H9 (cell line): ENCODE results near the gene MEIS2. TPM values are rescaled to one million over a fixed set of nuclear protein-coding genes. Genes with fewer than 3 reads are reported as not detected.

ENCODE experiments used
- DNase-seq: peaks from one replicate; pipeline ENCODE4 v3.0.0-alpha.2; 2017
- H2AFZ ChIP-seq: one replicate; pipeline ENCODE4 v1.6.1; 2013; ENCODE audit warnings: mild to moderate bottlenecking, low read length, control low read depth, moderate library complexity
- H2AK5ac ChIP-seq: 2 replicates; pipeline ENCODE4 v1.6.1; 2013; ENCODE audit warnings: low read length, control low read depth, mixed read lengths; ENCODE audit not compliant: insufficient read length
- H2BK120ac ChIP-seq: one replicate; pipeline ENCODE4 v1.6.1; 2013; ENCODE audit warnings: low read depth, mild to moderate bottlenecking, low read length, control low read depth, inconsistent platforms; ENCODE audit not compliant: poor library complexity, severe bottlenecking
- H2BK12ac ChIP-seq: 2 replicates; pipeline ENCODE4 v1.6.1; 2013; ENCODE audit warnings: low read length, control low read depth, mixed read lengths, low read depth; ENCODE audit not compliant: insufficient read length
- H2BK15ac ChIP-seq: 2 replicates; pipeline ENCODE4 v1.6.1; 2013; ENCODE audit warnings: low read depth, low read length, control low read depth
- H2BK20ac ChIP-seq: one replicate; pipeline ENCODE4 v1.6.1; 2013; ENCODE audit warnings: low read depth, mild to moderate bottlenecking, low read length, control low read depth, inconsistent platforms; ENCODE audit not compliant: poor library complexity, severe bottlenecking
- H2BK5ac ChIP-seq: 2 replicates; pipeline ENCODE4 v1.6.1; 2013; ENCODE audit warnings: low read length, control low read depth, mixed read lengths; ENCODE audit not compliant: insufficient read length
- H3K14ac ChIP-seq: 2 replicates; pipeline ENCODE4 v1.6.1; 2013; ENCODE audit warnings: low read length, control low read depth; ENCODE audit not compliant: insufficient read depth
- H3K18ac ChIP-seq: 2 replicates; pipeline ENCODE4 v1.6.1; 2013; ENCODE audit warnings: low read depth, mild to moderate bottlenecking, mixed read lengths, low read length, control low read depth; ENCODE audit not compliant: insufficient read length
- H3K23ac ChIP-seq: 2 replicates; pipeline ENCODE4 v1.6.1; 2013; ENCODE audit warnings: low read length, control low read depth, mixed read lengths, low read depth; ENCODE audit not compliant: insufficient read length
- H3K23me2 ChIP-seq: 2 replicates; pipeline ENCODE4 v1.6.1; 2013; ENCODE audit warnings: low read depth, mild to moderate bottlenecking, mixed read lengths, low read length, control low read depth; ENCODE audit not compliant: insufficient read length, poor library complexity, severe bottlenecking
- H3K27ac ChIP-seq: 2 replicates; pipeline ENCODE4 v1.5.1; 2013; ENCODE audit warnings: low read length, control low read depth, mixed read lengths, low read depth; ENCODE audit not compliant: insufficient read length
- H3K27me3 ChIP-seq: 2 replicates; pipeline ENCODE4 v1.6.1; 2013; ENCODE audit warnings: low read length, control low read depth, inconsistent platforms; ENCODE audit not compliant: insufficient read depth
- H3K4ac ChIP-seq: 2 replicates; pipeline ENCODE4 v1.6.1; 2013; ENCODE audit warnings: low read depth, mild to moderate bottlenecking, control low read depth, inconsistent platforms, low read length, moderate library complexity
- H3K4me1 ChIP-seq: 2 replicates; pipeline ENCODE4 v1.6.1; 2013; ENCODE audit warnings: low read length, control low read depth, inconsistent platforms; ENCODE audit not compliant: insufficient read depth
- H3K4me2 ChIP-seq: 2 replicates; pipeline ENCODE4 v1.6.1; 2013; ENCODE audit warnings: low read length, control low read depth, mixed read lengths; ENCODE audit not compliant: insufficient read length, insufficient read depth
- H3K56ac ChIP-seq: 2 replicates; pipeline ENCODE4 v1.6.1; 2013; ENCODE audit warnings: low read depth, mild to moderate bottlenecking, mixed read lengths, low read length, control low read depth; ENCODE audit not compliant: insufficient read length
- H3K79me1 ChIP-seq: 2 replicates; pipeline ENCODE4 v1.6.1; 2013; ENCODE audit warnings: low read depth, mild to moderate bottlenecking, moderate library complexity, low read length, control low read depth, inconsistent platforms; ENCODE audit not compliant: insufficient read depth, poor library complexity, severe bottlenecking
- H3K79me2 ChIP-seq: 2 replicates; pipeline ENCODE4 v1.6.1; 2013; ENCODE audit warnings: low read length, control low read depth, inconsistent platforms; ENCODE audit not compliant: insufficient read depth
- H3K9ac ChIP-seq: 2 replicates; pipeline ENCODE4 v1.6.1; 2013; ENCODE audit warnings: low read length, control low read depth, mixed read lengths; ENCODE audit not compliant: insufficient read length; ENCODE audit errors: extremely low read depth
- H3K9me3 ChIP-seq: one replicate; pipeline ENCODE4 v1.6.1; 2013; ENCODE audit warnings: low read depth, low read length, inconsistent platforms; ENCODE audit not compliant: control insufficient read depth
- H3T11ph ChIP-seq: one replicate; pipeline ENCODE4 v1.6.1; 2013; ENCODE audit warnings: mild to moderate bottlenecking, low read length, control low read depth, inconsistent platforms
- H4K20me1 ChIP-seq: one replicate; pipeline ENCODE4 v1.6.1; 2013; ENCODE audit not compliant: control insufficient read depth, insufficient read length, insufficient read depth
- H4K5ac ChIP-seq: 2 replicates; pipeline ENCODE4 v1.6.1; 2013; ENCODE audit warnings: low read depth, mild to moderate bottlenecking, mixed read lengths, low read length, control low read depth; ENCODE audit not compliant: insufficient read length
- H4K8ac ChIP-seq: replicated peaks from 2 replicates; pipeline ENCODE4 v1.6.1; 2013; ENCODE audit warnings: low read length, control low read depth, mixed read lengths, low read depth; ENCODE audit not compliant: insufficient read length
- H4K91ac ChIP-seq: 2 replicates; pipeline ENCODE4 v1.6.1; 2013; ENCODE audit warnings: low read depth, mild to moderate bottlenecking, moderate library complexity, mixed read lengths, low read length, control low read depth; ENCODE audit not compliant: insufficient read length
- H3K27ac Mint-ChIP-seq, 3 experiments: 2 replicates in 2 of 3; 3 replicates in 1 of 3; pipeline ENCODE4 v1.8.0; 2020 to 2021; ENCODE audit warnings: mixed read lengths in 3 of 3, mild to moderate bottlenecking in 1 of 3, moderate library complexity in 1 of 3
- H3K27me3 Mint-ChIP-seq: 2 replicates; pipeline ENCODE4 v1.8.0; 2021; ENCODE audit warnings: low read depth, mild to moderate bottlenecking, moderate library complexity, mixed read lengths
- H3K36me3 Mint-ChIP-seq, 3 experiments: 2 replicates in 2 of 3; 3 replicates in 1 of 3; pipeline ENCODE4 v1.8.0; 2020 to 2021; ENCODE audit warnings: low read depth in 3 of 3, mixed read lengths in 3 of 3; ENCODE audit not compliant: insufficient read depth in 1 of 3
- H3K4me1 Mint-ChIP-seq, 2 experiments: 2 replicates each; pipeline ENCODE4 v1.8.0; 2020; ENCODE audit warnings: mixed read lengths in 2 of 2
- H3K4me3 Mint-ChIP-seq, 2 experiments: 2 replicates in 1 of 2; 3 replicates in 1 of 2; pipeline ENCODE4 v1.8.0; 2020 to 2021; ENCODE audit warnings: mild to moderate bottlenecking in 2 of 2, mixed read lengths in 2 of 2, moderate library complexity in 1 of 2
- H3K9me3 Mint-ChIP-seq, 2 experiments: 2 replicates in 1 of 2; 3 replicates in 1 of 2; pipeline ENCODE4 v1.8.0; 2020; ENCODE audit warnings: mild to moderate bottlenecking in 2 of 2, mixed read lengths in 2 of 2, moderate library complexity in 1 of 2
- WGBS: extraction: QIAGEN DNeasy Blood & Tissue Kit; methylation state at CpG from one replicate; pipeline ENCODE4 v1.1.7; 2013; ENCODE audit warnings: missing lambda C conversion rate, low lambda C conversion rate, mixed read lengths; ENCODE audit not compliant: insufficient read length; ENCODE audit errors: extremely low coverage; 5-methylcytosine and 5-hydroxymethylcytosine counted together
- total RNA-seq: library from RNA; stranded (reverse); gene quantifications from 2 replicates; pipeline ENCODE4 v1.2.1, GENCODE V29; 2021
- TF ChIP-seq, protein P1 (sequence below): fragments of 200-600 bp; sonication (generic); conservative IDR thresholded peaks from 3 replicates; pipeline ENCODE4 v1.8.0; 2021; ENCODE audit warnings: antibody characterized with exemption, mild to moderate bottlenecking

MEIS2 gene
- total RNA-seq, 1 experiment from 2014 or later, result 0.35 TPM

DNA sequence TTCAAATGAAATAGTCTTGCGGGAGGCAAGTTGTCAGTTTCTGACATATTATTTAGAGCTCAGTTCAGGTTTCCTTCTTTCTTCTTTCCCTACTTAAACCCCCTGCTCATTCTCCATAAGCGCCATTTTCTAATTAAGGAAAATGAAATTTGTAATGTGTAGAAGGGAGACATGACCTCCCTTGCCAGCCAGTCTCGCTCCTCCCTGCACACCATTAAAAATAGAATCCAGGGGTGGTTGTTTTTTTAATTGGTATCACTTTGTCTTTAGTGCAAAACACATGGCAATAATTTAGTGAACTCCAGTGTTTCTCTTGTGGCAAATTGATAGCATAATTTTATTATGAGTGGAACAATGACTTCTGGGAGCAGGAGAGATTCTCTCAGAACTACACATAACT is 160.1 kb downstream of the MEIS2 start:
- no peak overlapping the region for H2BK5ac ChIP-seq
- no peak overlapping the region for H2BK20ac ChIP-seq
- Mint-ChIP-seq H3K4me1 (peaks cover 23 to 34% of the 10 kb centered on the region in 2 experiments), H3K9me3 (no peaks in the 10 kb centered on the region), H3K36me3 (no peaks in the 10 kb centered on the region), H3K27ac (no peak overlapping the region), H3K27me3 (peaks cover 2% of the 10 kb centered on the region; the same call in 1 of the 2 replicates), H3K4me3 (no peak overlapping the region)
- no peak overlapping the region for H3T11ph ChIP-seq
- no peak overlapping the region for H2BK15ac ChIP-seq
- H2BK120ac ChIP-seq, result no peak overlapping the region
- H4K20me1 ChIP-seq, result no peaks in the 10 kb centered on the region
- no peak overlapping the region for H2BK12ac ChIP-seq
- H4K91ac ChIP-seq, result no peak overlapping the region
- no peak overlapping the region for H3K4ac ChIP-seq
- no peaks in the 10 kb centered on the region for H3K23me2 ChIP-seq
- no peaks in the 10 kb centered on the region for H3K9me3 ChIP-seq
- TF ChIP-seq, protein P1, sequence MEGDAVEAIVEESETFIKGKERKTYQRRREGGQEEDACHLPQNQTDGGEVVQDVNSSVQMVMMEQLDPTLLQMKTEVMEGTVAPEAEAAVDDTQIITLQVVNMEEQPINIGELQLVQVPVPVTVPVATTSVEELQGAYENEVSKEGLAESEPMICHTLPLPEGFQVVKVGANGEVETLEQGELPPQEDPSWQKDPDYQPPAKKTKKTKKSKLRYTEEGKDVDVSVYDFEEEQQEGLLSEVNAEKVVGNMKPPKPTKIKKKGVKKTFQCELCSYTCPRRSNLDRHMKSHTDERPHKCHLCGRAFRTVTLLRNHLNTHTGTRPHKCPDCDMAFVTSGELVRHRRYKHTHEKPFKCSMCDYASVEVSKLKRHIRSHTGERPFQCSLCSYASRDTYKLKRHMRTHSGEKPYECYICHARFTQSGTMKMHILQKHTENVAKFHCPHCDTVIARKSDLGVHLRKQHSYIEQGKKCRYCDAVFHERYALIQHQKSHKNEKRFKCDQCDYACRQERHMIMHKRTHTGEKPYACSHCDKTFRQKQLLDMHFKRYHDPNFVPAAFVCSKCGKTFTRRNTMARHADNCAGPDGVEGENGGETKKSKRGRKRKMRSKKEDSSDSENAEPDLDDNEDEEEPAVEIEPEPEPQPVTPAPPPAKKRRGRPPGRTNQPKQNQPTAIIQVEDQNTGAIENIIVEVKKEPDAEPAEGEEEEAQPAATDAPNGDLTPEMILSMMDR, result no peak
- no peak for DNase-seq
- H3K18ac ChIP-seq, result no peak overlapping the region
- no peak overlapping the region for H3K9ac ChIP-seq
- H3K4me2 ChIP-seq, result no peak overlapping the region
- H4K8ac ChIP-seq, result no peak overlapping the region
- H2AK5ac ChIP-seq, result no peak overlapping the region
- H3K4me1 ChIP-seq, result no peaks in the 10 kb centered on the region
- WGBS, result no CpG with 5 or more reads among the region's 3 CpGs
- H3K79me1 ChIP-seq, result no peaks in the 10 kb centered on the region
- H3K56ac ChIP-seq, result no peak overlapping the region
- H2AFZ ChIP-seq, result no peak overlapping the region
- no peak overlapping the region for H3K14ac ChIP-seq
- no peaks in the 10 kb centered on the region for H3K79me2 ChIP-seq
- H4K5ac ChIP-seq, result no peak overlapping the region
- no peaks in the 10 kb centered on the region for H3K27me3 ChIP-seq
- no peak overlapping the region for H3K27ac ChIP-seq
- H3K23ac ChIP-seq, result no peak overlapping the region
